Measurements from ENCODE around the gene MATN1.
A peak's percentile ranks its signal among the peaks of the same experiment; 100 is the strongest.

The MATN1 gene

DNA sequence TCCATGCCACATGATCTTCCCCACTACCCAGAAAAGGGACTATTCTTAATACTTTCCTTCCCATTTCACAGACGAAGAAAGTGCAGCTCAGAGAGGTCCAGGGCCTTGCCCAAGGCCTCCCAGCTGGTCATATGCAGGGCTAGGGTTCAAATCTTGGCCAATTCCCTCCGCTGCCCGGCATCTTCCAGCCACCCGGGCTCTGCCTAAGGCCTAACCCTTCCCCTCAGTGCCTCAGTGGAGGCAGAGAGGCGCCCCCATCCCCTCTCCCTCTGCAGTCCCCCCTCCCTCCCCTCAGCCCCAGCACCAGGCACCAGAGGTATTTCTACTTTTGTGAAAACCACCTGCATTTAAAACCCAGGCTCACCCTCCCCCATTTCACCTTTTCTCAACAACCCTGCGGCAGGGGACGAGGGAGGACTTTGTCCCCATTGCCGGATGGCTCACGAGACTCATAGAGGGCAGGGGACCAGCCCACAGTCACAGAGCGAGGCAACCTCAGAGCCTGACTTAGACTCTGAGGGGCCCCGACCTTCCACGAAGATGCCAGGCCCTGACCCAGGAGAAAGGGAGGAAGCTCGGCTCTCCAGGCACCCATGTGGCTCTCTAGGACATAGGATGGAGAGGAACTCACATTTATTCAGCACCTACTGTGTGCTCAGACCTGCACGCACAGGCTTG is 21.9 kb upstream of the MATN1 start:
- no peak for DNase-seq (ENCODE audit: low read depth in 2 of 2)

DNA sequence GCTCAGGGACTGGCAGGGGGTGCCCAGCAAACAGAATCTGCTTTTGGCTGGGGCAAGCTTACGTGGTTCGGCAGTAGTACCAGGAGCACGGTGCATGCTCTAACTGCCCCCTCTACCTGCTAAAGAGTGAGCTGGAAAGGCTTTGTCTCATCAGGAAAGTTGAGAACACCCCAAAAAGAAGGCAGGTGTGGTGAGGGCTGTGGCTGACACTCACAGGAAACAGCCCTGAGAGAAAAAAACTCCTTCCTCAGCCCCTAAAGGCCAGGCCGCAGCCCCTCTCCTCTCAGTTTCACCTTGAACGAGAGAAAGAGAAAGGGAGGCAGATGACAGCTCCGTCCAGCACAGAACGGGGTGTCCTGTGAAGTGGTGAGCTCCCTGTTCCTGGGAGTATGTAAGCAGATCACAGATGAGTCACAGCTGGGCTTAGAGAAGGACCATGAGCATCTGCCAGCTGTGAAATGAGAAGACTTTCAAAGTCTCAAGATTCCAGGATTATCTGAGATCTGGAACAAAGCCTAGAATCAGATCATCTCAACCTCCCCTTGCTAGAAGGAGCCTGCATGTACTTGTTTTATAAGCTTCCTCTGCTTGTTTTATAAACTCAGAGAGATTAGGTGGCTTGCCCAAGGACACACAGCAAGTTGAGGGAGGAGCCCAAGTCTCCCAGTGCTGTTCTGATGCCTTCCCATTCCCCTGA is 20.8 kb upstream of the MATN1 start:
- DNase-seq (ENCODE audit: low read depth in 2 of 2) = no peak

DNA sequence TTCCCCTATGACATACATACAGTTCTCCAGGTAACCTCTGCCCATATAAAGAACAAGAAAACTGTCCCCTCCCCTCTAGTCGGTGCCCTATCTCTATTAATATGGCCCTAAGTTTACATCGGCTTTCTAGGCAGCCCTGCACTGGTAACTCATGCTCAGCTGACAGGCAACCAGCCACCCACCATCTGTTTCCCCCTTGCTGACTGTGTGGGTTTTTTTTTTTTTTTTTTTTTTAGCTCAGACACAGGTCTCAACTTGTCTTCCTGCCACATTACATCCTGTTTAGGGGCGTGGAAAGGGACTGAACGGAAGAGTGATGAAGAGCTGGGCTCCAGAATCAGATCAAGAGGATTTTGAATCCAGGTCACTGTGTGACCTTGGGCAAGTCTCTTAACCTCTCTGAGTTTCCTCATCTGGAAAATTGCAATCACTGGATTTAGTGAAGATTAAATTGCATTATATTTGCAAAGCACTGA is 20.2 kb upstream of the MATN1 start:
- DNase-seq (ENCODE audit: low read depth in 2 of 2) = peak in 1 of 2 donors; percentile 53

DNA sequence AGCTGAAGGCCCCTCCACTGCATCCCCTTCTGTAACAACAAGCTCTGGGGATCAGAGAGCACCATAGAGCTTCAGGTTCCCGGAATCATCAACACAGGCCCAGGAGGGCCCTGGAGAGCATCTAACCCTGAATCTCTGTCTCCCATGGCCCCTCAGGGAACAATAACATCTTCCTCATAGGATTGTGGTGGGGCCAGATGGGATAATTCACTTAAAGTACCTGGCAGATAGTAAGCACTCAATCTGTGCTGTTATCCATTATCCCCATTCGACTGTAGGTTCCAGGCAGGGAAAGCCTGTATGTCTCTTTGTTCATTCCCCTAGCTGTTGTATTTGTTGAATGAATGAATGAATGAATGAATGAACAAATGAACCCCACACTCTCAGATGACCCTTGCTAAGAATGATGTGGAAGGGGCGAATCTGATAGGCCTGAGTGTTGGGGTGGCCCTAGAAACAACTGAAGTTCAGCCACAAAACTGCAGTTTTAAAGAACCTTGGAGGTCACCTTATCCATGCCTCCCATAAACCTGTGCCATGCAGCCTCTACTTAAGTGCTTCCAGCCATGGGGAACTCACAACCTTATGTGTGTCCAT is 19.7 kb upstream of the MATN1 start:
- DNase-seq (ENCODE audit: low read depth in 2 of 2) = no peak

DNA sequence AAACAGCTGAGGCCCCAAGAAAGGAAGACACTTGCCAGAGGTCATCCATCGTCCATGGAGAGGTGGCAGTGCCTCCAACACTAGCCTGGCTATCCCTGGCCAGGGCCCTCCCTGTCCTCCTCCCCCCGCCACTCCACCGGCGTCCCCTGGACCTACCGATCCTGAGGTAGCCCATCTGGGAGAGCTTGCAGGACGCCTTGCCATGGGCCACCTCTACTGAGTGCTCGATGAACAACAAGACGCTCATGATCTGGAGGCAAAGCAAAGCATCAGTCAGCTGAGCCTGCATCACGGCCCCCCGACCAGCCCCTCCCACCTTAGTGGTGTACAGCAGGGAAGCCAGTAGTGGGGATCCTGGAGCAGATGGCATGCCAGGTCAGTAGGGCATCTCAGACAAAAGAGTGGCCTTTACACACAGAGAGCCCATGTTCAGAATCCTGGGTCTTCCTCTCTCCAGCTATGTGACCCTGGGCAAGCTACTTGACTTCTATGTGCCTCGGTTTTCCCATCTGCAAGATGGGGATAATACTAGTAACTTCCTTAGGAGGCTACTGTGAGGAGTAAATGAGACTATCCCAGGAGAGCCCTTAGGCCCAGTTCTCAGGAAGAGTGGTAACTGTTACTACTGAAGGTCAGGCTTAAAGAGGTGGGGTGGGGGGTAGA is 19.0 kb upstream of the MATN1 start:
- no peak for DNase-seq (ENCODE audit: low read depth in 2 of 2)

DNA sequence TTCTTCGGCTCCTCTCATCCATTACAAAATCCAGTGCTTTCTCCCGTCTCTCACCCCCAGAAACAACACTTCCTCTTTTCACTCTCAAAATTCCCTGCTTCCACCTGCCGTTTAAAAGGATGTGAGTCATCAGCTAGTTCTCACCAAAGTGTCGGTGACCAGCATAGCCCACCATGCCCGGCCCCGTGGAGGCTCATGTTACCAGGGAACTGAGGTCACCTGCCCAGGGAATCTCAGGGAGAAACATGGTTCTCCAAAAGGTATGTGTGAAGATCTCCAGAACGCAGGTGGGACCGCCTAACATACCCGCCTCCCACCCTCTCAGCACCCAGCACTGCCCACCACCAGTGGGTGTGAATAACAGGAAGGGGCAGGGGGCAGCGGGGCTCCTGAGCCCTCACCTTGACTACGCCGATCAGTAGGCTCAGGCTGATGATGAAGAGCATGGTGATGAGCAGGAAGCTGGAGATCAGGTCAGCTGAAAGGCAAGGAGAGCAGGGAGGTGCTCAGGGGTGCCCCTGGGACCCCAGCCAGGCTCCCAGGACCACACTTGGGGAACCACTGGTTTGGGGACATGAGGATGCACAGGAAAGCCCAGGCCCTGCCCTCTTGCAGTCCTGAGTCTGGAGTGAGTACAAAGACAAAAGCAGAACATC is 18.0 kb upstream of the MATN1 start:
- DNase-seq (ENCODE audit: low read depth in 2 of 2) = no peak

DNA sequence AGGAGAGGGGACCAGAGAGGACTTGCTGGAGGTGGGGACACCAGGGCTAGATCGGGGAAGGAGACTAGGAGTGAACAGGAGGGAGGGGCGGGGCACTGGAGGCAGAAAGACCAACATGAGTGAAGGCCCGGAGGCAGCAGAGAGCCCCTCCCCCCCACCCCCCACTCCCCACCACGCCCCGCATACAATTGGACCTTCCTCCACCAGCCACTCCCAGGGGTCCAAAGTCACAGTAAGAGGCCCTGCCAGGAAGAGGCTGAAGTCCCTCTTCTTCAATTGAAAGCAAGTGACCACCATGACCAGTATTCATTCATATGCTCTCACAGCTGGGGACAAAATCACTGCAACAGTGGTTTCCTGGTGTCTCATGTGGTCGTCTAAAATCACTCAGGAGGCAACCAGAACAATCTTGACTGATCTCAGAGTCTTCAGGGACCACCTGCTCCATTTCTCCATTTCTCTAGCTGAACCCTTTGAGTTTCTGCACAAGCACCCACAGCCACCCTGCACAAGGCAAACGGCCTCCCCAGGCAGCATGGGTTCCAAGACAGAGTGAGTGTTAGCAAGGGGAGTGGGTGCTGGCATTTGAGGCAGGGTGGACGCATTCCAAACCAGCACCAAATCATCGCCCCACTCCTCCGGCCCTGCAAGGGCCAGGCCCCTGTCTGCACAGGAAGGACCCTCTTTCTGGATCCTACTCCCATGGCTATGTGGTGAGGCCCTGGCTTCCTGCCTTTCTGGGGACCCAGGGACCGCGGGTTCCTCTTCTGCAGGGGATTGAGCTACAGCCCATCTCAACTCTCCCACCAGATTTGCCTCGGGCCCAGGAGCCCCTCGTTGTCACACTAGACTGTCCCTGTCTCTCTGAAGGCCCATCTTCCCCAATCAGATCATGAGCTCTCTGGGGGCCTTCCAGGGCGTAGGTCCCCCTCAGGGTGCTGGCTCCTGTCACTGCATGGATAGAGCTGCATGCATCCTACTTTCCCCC is 17.2 kb upstream of the MATN1 start:
- DNase-seq (ENCODE audit: low read depth in 2 of 2) = no peak

DNA sequence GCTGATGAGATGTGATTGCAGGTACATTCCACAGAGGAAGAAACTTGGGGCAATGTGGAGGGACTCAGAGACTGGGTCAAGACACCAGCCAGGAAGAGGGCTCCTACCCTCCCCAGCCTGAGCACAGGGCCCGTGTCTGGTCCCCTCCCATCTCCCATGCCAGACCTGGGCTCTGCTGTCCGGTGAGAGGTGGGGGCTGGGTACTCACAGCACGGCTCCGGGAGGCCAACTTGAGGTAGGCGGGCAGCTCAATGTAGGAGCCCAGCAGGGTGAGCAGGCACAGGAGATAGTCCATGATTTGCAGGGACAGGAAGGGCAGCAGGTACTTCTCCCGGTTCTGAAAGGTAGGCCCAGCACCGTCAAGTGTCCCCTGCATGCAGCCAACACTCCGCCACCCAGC is 16.2 kb upstream of the MATN1 start:
- DNase-seq (ENCODE audit: low read depth in 2 of 2) = no peak

DNA sequence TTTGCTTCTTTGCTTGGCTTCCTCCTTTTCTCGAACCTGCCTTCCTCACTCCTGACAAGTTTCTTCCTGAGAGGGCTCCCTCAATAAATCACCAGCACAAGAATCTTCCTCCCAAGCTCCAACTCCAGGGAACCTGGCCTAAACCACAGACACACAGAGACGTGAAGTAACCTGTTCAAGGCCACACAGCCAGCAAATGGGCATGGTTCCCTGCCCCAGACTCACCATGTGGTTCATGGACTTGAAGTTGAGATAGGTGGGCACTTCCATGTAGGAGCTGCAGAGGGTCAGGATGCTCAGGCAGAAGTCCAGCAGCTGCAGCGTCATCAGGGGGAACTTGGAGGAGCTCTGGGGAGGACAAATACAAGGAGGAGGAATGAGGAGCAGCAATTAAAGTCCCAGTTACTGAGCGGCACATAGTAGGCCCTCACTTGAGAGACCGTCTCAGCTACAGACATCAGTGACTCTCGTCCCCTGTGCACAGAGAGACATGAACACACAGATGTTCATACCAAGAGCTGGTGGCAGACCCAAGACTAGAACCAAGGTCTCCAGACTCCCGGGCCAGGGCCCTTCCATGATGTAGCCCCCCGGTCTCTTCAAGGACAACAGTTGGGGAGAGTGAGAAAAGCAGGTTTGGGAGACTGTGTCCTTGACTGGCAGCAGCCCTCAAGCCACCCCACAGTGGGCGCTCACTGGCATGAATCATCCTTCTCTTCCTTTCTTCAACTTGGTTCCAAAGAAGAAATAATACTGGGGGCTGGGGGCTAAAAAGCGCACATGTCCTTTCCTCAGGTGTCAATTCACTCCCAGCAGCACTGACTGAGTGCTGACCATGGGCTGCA is 15.6 kb upstream of the MATN1 start:
- DNase-seq (ENCODE audit: low read depth in 2 of 2) = no peak

DNA sequence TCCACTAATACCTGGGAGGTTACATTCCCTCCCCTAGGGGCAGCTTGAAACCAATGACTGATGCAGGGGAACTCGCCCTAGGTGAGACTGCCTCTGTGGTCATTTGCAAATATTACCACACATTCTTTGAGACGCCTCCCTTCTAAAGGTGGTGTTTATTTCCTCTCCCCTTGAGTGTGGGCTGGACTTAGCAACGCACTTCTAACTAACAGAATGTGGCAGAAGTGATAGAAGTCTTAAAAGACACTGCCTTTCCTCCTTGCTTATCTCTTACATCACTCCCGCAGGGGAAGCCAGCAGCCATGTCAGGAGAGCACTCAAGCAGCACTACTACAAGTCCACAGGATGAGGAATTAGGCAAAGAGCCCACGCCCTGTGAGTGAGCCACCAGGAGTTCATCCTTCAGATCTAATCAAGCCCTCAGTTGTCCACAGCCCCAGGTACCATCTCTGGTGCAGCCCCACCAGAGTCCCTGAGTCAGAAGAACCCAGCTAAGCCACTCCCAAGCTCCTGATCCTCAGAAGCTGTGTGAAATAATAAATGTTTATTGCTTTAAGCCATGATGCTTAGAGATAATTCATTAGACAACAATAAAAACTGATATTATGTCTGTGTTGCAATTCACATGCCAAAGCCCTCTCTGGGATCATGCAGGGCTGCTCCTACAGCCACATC is 14.8 kb upstream of the MATN1 start:
- no peak for DNase-seq (ENCODE audit: low read depth in 2 of 2)

DNA sequence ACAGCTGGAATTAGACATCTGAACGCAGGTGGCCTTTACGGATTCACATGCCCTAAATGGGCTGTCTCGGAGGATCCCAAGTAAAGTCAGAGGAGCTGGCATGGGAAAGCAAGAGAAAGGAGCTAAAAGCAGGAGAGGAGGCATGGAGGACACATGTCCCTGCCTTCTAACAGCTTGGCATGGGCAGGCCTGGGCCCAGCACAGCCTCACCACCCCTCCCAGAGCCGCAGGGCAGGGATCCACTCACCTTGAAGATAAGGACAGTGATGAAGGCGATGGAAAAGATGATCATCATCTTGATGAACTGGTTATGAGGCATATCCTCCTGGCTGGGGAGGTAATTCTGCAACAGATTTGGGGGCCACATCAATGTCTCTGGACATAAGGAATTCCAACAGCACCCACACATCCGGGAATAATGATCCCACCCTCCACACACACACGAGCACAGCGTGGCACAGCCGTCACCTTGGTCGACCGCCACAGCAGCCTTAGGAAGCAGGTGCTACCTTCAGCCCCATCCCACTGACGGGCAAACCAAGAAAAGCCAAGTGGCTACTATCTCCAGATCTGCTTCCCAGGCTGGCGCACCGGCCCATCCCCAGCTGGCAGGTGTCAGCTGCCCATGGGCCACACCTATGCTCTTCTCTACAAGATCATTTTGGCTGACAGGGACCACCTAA is 14.1 kb upstream of the MATN1 start:
- DNase-seq (ENCODE audit: low read depth in 2 of 2) = no peak

DNA sequence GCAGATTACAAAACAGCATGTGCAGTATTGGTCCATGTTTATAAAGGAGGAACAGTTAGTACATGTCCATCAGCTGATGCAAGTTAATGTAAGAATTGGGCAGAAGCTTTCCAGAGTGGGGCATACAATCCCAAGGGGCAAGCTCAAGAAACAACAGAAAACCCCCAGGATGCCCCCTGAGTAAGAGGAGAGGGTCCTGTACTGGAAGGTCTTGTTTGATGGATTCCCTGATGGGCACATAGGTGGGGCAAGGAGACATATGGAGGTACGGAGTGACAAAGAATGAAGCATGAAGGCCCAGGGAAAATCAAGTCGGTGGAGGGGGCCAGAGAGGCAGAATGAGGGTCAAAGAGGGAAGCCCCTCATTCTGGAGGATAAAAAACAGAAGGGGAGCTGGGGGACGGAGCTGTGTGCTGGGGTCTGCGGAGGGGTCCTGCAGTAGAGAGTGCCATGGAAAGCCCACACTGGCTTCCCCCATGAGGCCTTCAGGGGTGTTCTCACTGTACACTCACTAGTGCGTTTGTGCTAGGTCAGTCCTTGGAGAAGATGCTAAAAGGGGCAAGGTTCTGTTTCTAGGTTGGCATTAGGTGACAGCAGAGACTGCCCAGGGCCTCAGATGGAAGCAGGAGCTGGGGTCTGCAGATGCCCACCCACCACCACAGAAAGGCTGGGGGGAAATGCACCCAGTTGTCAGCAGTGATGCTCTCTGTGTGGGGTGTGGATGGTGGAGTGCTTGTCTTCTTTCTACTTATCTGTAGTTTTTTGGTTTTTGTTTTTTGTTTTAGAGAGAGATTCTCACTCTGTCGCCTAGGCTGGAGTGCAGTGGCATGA is 12.5 kb upstream of the MATN1 start:
- no peak for DNase-seq (ENCODE audit: low read depth in 2 of 2)

DNA sequence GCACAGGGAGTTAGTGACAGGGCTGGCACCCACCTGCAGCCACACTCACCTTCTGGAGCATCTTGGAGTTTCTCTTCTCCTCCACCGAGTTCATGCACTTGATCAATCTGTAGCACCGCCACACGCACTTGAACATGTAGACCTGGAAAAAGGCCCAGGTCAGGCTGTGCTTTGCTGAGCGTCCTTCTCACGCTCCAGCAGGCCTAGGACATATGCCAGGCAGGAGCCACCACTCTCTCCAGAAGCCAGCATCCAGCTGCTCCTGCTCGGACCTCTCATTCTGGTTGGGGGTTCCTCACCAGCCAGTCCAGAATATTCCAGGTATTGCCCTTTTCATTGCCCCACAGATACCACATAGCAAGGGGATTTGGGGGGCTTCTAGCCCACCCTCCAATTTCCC is 11.7 kb upstream of the MATN1 start:
- no peak for DNase-seq (ENCODE audit: low read depth in 2 of 2)

DNA sequence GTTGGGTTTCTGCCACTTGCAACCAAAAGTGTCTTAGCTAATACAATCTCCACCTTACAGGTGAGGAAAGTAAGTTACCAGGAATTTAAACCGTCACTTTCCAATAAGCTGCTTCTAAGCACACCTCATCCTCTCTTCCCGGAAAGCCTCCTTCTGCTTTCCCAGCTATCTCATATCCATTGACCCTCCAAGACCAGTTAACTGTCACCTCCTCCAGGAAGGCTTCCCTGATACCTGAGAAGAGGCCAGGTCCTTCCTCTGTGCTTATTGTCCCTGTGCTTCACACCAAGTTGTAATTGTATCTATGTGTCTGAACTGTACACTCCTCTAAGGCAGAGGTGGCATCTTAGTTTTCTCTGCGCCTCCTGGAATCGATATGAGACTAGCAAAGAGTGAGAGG is 11.2 kb upstream of the MATN1 start:
- DNase-seq (ENCODE audit: low read depth in 2 of 2) = no peak

DNA sequence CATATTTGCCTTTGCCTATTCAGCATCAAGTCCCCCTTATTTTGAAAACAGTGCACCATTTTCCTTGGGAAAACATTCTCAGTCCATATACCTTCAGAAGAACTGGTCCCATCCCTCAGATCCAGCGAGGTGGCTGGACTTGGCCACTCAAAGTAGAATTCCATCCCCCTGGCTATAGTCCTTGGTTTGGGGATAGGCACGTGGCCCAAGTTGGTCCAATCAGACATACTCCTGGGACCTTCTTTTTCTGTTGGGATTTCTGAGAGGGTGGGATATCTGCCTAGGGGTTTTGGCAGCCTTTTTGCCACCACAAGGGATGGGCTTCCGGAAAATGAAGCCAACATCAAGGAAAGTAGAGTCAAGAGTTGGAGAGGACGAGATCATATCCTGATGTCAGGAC is 10.7 kb upstream of the MATN1 start:
- DNase-seq (ENCODE audit: low read depth in 2 of 2) = no peak

DNA sequence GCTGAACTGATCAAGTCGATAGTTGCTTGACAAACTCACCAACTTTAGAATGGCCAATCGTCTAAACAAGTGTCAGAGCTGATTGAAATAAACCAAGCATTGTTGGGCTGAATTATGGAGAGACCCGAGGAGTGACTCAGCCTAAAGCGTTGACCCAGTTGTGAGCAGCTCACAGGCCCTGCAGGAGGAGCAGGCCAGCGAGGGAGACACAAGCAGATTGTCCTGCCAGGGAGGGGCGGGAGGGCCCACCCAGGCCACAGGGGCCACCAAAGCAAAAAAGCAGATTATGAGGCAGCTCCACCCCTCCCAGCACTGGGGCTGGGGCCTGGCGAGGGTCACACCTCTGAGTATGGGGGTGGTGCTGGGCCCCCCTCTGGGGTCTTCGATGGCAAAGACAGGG is 10.1 kb upstream of the MATN1 start:
- no peak for DNase-seq (ENCODE audit: low read depth in 2 of 2)

DNA sequence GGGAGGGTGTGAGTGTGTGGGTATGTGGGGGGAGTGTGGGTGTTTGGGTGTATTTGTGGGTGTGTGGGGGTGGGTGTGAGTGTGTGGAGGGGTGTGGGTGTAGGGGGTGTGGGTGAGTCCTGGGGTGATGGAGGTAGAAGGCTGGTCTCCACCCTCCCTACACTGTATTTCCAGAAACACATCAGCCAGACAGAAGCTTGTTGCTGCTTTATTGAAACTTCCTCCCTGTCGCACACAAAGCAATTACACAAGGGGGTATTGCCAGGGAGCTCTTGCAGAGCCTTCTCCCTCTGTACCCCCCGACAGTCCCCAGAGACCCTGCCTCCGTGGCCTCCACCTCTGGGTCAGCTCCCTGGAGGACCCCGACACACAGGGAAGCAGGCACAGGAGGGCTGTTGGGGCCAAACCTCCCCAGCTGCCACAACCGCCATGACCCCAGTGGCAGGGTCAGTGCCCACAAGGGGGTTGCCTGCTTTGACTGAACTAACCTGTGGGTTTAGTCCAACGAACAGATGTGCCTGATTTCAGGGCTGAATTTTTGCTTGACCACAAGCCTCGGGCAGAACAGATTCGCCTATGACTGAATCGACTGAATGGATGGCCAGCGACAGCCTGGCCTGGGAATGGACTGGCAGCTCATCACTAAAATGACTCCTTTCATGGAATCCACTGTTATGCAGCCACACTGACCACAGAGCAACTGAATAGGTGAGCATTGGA is 9.1 kb upstream of the MATN1 start:
- DNase-seq (ENCODE audit: low read depth in 2 of 2) = no peak
